ENCODE results near the gene SIPA1L3. TPM values are rescaled to one million over a fixed set of nuclear protein-coding genes. Genes with fewer than 3 reads are reported as not detected.

Gene SIPA1L3
- total and polyA plus RNA-seq, 9 of the 15 experiments (the other 6 are each of a cell fraction or from before 2014, with no cell fraction given): 0.01 to 6.1 (median 2.5) TPM

- TF ChIP-seq ETV6 (IDR thresholded peaks at IDR 0.05; ENCODE audit: borderline replicate concordance in 1 of 2, low read depth in 2 of 2, low read length in 1 of 2) (no peak), ETV6 (CRISPR knock-in tag; IDR thresholded peaks at IDR 0.05; ENCODE audit: borderline replicate concordance) (no peak), ZNF586 (CRISPR knock-in tag; conservative IDR thresholded peaks at IDR 0.05) (no peak), PTTG1 (tag; IDR thresholded peaks at IDR 0.05; ENCODE audit: low read depth) (no peak), HSF4 (CRISPR knock-in tag; IDR thresholded peaks at IDR 0.05; ENCODE audit: borderline replicate concordance) (peak; percentile 44; the same call in 1 of the 2 replicates), HDAC8 (tag; IDR thresholded peaks at IDR 0.05) (no peak), IFI16 (CRISPR knock-in tag; IDR thresholded peaks at IDR 0.05) (peak; percentile 54; the same call in 1 of the 2 replicates), GATAD2A (IDR thresholded peaks at IDR 0.05) (no peak), KLF13 (tag; IDR thresholded peaks at IDR 0.05; ENCODE audit: borderline replicate concordance, low read depth) (no peak), ATF1 (CRISPR knock-in tag; IDR thresholded peaks at IDR 0.05) (no peak), ATF1 (tag; IDR thresholded peaks at IDR 0.05) (peak; percentile 74), SMARCE1 (IDR thresholded peaks at IDR 0.05) (peak; percentile 80), BRCA1 (IDR thresholded peaks at IDR 0.05) (no peak), BRCA1 (CRISPR knock-in tag; IDR thresholded peaks at IDR 0.05) (no peak), ZNF197 (CRISPR knock-in tag; IDR thresholded peaks at IDR 0.05; ENCODE audit: low read depth) (peak; percentile 55; the same call in 1 of the 2 replicates), NFE2L1 (tag; IDR thresholded peaks at IDR 0.05; ENCODE audit: borderline replicate concordance, low read depth) (no peak), SRSF1 (IDR thresholded peaks at IDR 0.05; ENCODE audit: low read depth, low read length) (no peak), EGR1 (conservative IDR thresholded peaks at IDR 0.05) (0 out of 2 replicates have a peak, but pooled peaks have one; percentile 16), TBP (optimal IDR thresholded peaks at IDR 0.05; ENCODE audit: low read depth, low read length) (no peak), ZBTB12 (CRISPR knock-in tag; IDR thresholded peaks at IDR 0.05) (peak; percentile 12; the same call in 1 of the 2 replicates), USF2 (CRISPR knock-in tag; IDR thresholded peaks at IDR 0.05) (peak; percentile 90), STAT5A (IDR thresholded peaks at IDR 0.05; ENCODE audit: borderline replicate concordance, low read length) (peak; percentile 93), TEAD4 (IDR thresholded peaks at IDR 0.05; ENCODE audit: low read length) (peak; percentile 98), TEAD4 (CRISPR knock-in tag; IDR thresholded peaks at IDR 0.05; ENCODE audit: borderline replicate concordance) (no peak), ZBTB11 (CRISPR knock-in tag; IDR thresholded peaks at IDR 0.05) (0 out of 6 replicates have a peak, but pooled peaks of 1 of the 3 experiments have one; percentile 36)
Measured at GRCh38 chr19:38122402-38123093, 215.5 kb downstream of the SIPA1L3 start (continued).

All from K562 (cell line).